ENCODE data around the gene MDP1. TPM values are rescaled to one million over a fixed set of nuclear protein-coding genes. Genes with fewer than 3 reads are reported as not detected.
"Not testable (repeated sequence)": the region's sequence is repeated elsewhere in the genome, so short reads cannot be mapped to it uniquely, and the experiment has no call there.

MDP1 gene
- total RNA-seq, 2 experiments from 2014 or later, result 13.5 to 17.0 TPM

- ChIA-PET POLR2A (interaction anchor here (0.8 to 7.8 kb wide), 27 partner anchors 9 to 194 kb away, joined by 3 to 127 read pairs (median 6); partner anchors contain the start of genes CBLN3, CHMP4A, CIDEB and DCAF11), CTCF (interaction anchor here (0.8 to 9.2 kb wide), 18 partner anchors 10 to 189 kb away, joined by 3 to 213 read pairs (median 6); partner anchors contain the start of genes CIDEB, DHRS1, LTB4R and MDP1)
- Mint-ChIP-seq H3K27ac (peak overlapping the region; percentile 87), H3K9me3 (no peaks in the 10 kb centered on the region), H3K4me1 (peaks cover 61% of the 10 kb centered on the region), H3K4me3 (peak overlapping the region; percentile 23), H3K27me3 (no peaks in the 10 kb centered on the region), H3K36me3 (ENCODE audit: low read depth) (peaks cover 13% of the 10 kb centered on the region)
- no peak for DNase-seq
Observed at GRCh38 chr14:24247422-24247821, 31.6 kb upstream of the MDP1 start.

DNA sequence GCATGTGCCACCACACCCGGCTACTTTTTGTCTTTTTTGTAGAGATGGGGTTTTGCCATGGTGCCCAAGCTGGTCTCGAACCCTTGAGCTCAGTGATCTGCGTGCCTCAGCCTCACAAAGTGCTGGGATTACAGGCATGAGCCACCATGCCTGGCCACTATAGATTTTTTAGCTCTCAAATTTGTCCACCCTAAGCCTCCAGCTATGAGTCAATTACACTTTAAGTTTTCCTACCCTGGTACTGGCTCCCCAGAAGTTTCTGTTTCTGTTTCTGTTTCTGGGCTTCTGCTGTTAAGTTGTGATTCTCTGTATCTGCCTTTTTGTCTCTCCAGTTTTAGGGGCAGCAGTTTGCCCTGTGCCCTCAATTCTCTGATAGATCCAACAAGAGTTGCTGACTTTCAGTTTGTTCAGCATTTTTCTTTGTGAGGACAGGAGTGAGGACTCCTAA is 30.9 kb upstream of the MDP1 start:
- peak overlapping the region; percentile 55 for H3K4me3 Mint-ChIP-seq
- POLR2A ChIA-PET, result interaction anchor here (0.6 to 7.8 kb wide), 32 partner anchors 8 to 256 kb away, joined by 3 to 127 read pairs (median 6); partner anchors contain the start of genes CBLN3, CHMP4A, CIDEB and DCAF11
- CTCF ChIA-PET, result interaction anchor here (0.7 to 9.2 kb wide), 21 partner anchors 10 to 189 kb away, joined by 3 to 213 read pairs (median 6); partner anchors contain the start of genes CIDEB, DHRS1, IRF9 and LTB4R

DNA sequence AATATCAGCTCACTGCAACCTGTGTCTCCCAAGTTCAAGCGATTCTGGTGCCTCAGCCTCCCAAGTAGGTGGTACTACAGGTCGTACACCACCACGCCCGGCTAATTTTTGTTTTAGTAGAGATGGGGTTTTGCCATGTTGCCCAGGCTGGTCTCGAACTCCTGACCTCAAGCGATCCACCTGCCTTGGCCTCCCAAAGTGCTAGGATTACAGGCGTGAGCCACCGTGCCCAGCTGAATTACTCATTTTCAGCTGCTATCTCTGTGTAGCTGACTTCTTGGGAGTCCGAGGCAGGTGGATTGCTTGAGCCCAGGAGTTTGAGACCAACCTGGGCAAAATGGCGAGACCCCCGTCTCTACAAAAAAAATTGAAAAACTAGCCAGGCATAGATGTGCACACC is 29.5 kb upstream of the MDP1 start:
- Mint-ChIP-seq H3K36me3 (ENCODE audit: low read depth) (peaks cover 25% of the 10 kb centered on the region), H3K4me1 (peaks cover 57% of the 10 kb centered on the region), H3K27ac (peak overlapping the region; percentile 50)
- POLR2A ChIA-PET, result interaction anchor here (0.7 to 7.8 kb wide), 9 partner anchors 10 to 190 kb away, joined by 3 to 127 read pairs (median 6); partner anchors contain the start of genes CHMP4A, CIDEB, DHRS1 and GMPR2
- not testable (repeated sequence) for DNase-seq, H3K27me3 Mint-ChIP-seq, H3K4me3 Mint-ChIP-seq, H3K9me3 Mint-ChIP-seq
- CTCF ChIA-PET, result interaction anchor here (0.9 to 9.2 kb wide), 9 partner anchors 26 to 186 kb away, joined by 3 to 213 read pairs (median 24); partner anchors contain the start of genes DHRS1, MDP1, NOP9 and RABGGTA

More for the DNA sequence above, 30.9 kb upstream of the MDP1 start:
- Mint-ChIP-seq H3K4me1 (peaks cover 61% of the 10 kb centered on the region), H3K27me3 (no peaks in the 10 kb centered on the region), H3K9me3 (no peaks in the 10 kb centered on the region), H3K27ac (peak overlapping the region; percentile 87), H3K36me3 (ENCODE audit: low read depth) (peaks cover 19% of the 10 kb centered on the region)
- peak; percentile 47 for DNase-seq

- ChIA-PET CTCF (interaction anchor here (0.7 to 9.2 kb wide), 30 partner anchors 8 to 683 kb away, joined by 3 to 213 read pairs (median 14); partner anchors contain the start of genes CHMP4A, CIDEB, DCAF11 and DHRS1), POLR2A (interaction anchor here (1.2 to 7.8 kb wide), 31 partner anchors 8 to 199 kb away, joined by 3 to 127 read pairs (median 12); partner anchors contain the start of genes CBLN3, CHMP4A, CIDEB and DCAF11)
- Mint-ChIP-seq H3K36me3 (ENCODE audit: low read depth) (peaks cover 39% of the 10 kb centered on the region), H3K27ac (peak overlapping the region; percentile 96), H3K4me1 (peaks cover 58% of the 10 kb centered on the region), H3K9me3 (no peaks in the 10 kb centered on the region), H3K4me3 (peak overlapping the region; percentile 89), H3K27me3 (no peaks in the 10 kb centered on the region)
- DNase-seq, result no peak
Observed at GRCh38 chr14:24243336-24243836, 27.5 kb upstream of the MDP1 start.

GRCh38 chr14:24241829-24242443 is 26.1 kb upstream of the MDP1 start:
- POLR2A ChIA-PET, result interaction anchor here (0.7 to 7.8 kb wide), 50 partner anchors 8 to 200 kb away, joined by 3 to 127 read pairs (median 8); partner anchors contain the start of genes CBLN3, CHMP4A, CIDEB and DCAF11
- Mint-ChIP-seq H3K36me3 (ENCODE audit: low read depth) (peaks cover 50% of the 10 kb centered on the region), H3K27me3 (no peaks in the 10 kb centered on the region), H3K9me3 (no peaks in the 10 kb centered on the region), H3K4me3 (peak overlapping the region; percentile 89), H3K27ac (peak overlapping the region; percentile 96), H3K4me1 (peaks cover 61% of the 10 kb centered on the region)
- peak; percentile 94 for DNase-seq
- CTCF ChIA-PET, result interaction anchor here (0.7 to 9.2 kb wide), 39 partner anchors 9 to 195 kb away, joined by 3 to 213 read pairs (median 11); partner anchors contain the start of genes CHMP4A, CIDEB, DCAF11 and DHRS1

- Mint-ChIP-seq H3K4me3 (peak overlapping the region; percentile 89), H3K36me3 (ENCODE audit: low read depth) (peaks cover 65% of the 10 kb centered on the region), H3K27me3 (no peaks in the 10 kb centered on the region), H3K4me1 (peaks cover 71% of the 10 kb centered on the region), H3K27ac (peak overlapping the region; percentile 56), H3K9me3 (no peaks in the 10 kb centered on the region)
- CTCF ChIA-PET, result interaction anchor here (2.8 to 4.7 kb wide), 2 partner anchors 7 to 191 kb away, joined by 18 to 56 read pairs; partner anchors contain the start of genes GMPR2 and NEDD8
- DNase-seq, result no peak
- POLR2A ChIA-PET, result interaction anchor here (2.4 to 9.7 kb wide), 10 partner anchors 11 to 191 kb away, joined by 8 to 136 read pairs (median 32); partner anchors contain the start of genes CBLN3, CHMP4A, CIDEB and DHRS1
Observed at GRCh38 chr14:24240110-24240918, 24.4 kb upstream of the MDP1 start.

DNA sequence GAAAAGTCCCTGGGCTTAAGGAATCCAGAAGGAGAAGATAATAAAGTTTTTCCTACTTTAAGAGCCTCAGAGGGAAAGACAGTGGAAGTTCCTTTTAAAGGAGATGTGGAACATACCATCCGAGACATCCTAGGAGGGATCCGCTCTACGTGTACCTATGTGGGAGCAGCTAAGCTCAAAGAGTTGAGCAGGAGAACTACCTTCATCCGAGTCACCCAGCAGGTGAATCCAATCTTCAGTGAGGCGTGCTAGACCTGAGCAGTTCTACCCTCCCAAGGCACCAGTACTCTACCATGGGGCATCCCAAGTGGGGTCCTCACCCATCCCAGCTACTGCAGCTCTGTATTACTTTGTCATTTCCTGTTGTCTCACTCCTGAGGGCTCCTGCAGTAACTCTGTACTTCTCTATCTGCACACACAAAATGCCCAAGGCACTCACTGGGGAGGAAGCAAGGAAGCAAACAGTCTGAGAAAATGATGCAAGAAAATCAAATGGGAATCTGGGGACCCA is 22.7 kb upstream of the MDP1 start:
- Mint-ChIP-seq H3K4me1 (peaks cover 79% of the 10 kb centered on the region), H3K4me3 (no peak overlapping the region), H3K27me3 (no peaks in the 10 kb centered on the region), H3K27ac (peak overlapping the region; percentile 6), H3K9me3 (no peaks in the 10 kb centered on the region), H3K36me3 (ENCODE audit: low read depth) (peaks cover 78% of the 10 kb centered on the region)
- CTCF ChIA-PET, result interaction anchor here (1.0 to 1.6 kb wide), 5 partner anchors 25 to 193 kb away, joined by 3 to 7 read pairs (median 4); partner anchors contain the start of genes CHMP4A, CIDEB and RABGGTA
- POLR2A ChIA-PET, result interaction anchor here (0.9 to 9.7 kb wide), 8 partner anchors 9 to 192 kb away, joined by 3 to 136 read pairs (median 5); partner anchors contain the start of genes CHMP4A, DHRS1, IRF9 and KHNYN
- DNase-seq, result no peak

DNA sequence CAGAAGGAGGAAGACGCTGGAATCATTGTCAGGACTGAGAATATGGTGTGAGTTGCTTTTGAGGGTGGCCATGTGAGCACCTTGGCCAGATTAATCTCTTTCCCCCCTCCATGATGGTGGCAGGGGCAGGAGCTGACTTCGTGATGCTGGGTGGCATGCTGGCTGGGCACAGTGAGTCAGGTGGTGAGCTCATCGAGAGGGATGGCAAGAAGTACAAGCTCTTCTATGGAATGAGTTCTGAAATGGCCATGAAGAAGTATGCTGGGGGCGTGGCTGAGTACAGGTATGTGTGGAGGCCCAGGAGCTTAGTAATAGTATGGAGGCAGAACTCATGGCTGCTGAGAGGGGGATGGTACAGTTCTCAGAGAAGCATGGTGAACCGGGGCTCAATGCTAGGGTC is 22.3 kb upstream of the MDP1 start:
- H3K9me3 Mint-ChIP-seq, result no peaks in the 10 kb centered on the region
- POLR2A ChIA-PET, result interaction anchor here (0.7 to 9.7 kb wide), 9 partner anchors 9 to 192 kb away, joined by 3 to 136 read pairs (median 5); partner anchors contain the start of genes CHMP4A, DHRS1, IRF9 and KHNYN
- DNase-seq, result no peak
- H3K27ac Mint-ChIP-seq, result no peak overlapping the region
- H3K27me3 Mint-ChIP-seq, result no peaks in the 10 kb centered on the region
- peaks cover 77% of the 10 kb centered on the region for H3K4me1 Mint-ChIP-seq
- no peak overlapping the region for H3K4me3 Mint-ChIP-seq
- CTCF ChIA-PET, result interaction anchor here (1.0 to 1.6 kb wide), 5 partner anchors 25 to 193 kb away, joined by 3 to 7 read pairs (median 4); partner anchors contain the start of genes CHMP4A, CIDEB and RABGGTA
- peaks cover 79% of the 10 kb centered on the region for H3K36me3 Mint-ChIP-seq (ENCODE audit: low read depth)

DNA sequence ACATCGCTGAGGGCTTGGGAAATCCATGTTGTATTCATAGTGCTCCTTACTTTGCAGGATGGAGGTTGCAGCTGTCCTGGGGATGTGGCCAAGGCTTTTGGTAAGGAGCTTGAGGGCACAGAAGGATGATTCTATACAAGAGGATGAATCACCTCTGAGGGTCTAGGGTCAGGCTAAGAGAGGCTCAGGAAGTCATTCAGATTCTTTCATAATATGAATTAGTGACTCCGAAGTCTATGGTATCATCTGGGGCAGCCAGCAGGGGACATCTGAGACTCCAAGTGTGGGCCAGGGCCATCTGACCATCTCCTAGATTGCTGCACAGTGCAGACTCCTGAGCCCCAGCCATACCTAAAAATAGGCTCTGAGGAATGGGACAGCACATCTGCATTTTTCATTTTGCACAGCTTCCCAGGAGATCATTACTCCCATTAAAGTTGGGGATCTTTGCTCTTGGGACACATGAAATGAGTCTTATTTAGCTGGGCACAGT is 21.6 kb upstream of the MDP1 start:
- H3K36me3 Mint-ChIP-seq (ENCODE audit: low read depth), result peaks cover 79% of the 10 kb centered on the region
- POLR2A ChIA-PET, result interaction anchor here (0.7 to 9.7 kb wide), 10 partner anchors 10 to 96 kb away, joined by 3 to 136 read pairs (median 4); partner anchors contain the start of genes CHMP4A, DHRS1, IRF9 and LTB4R
- DNase-seq, result no peak
- no peaks in the 10 kb centered on the region for H3K27me3 Mint-ChIP-seq
- H3K4me3 Mint-ChIP-seq, result no peak overlapping the region
- CTCF ChIA-PET, result interaction anchor here (1.0 to 1.6 kb wide), 5 partner anchors 24 to 194 kb away, joined by 3 to 7 read pairs (median 4); partner anchors contain the start of genes CHMP4A, CIDEB and RABGGTA
- peaks cover 75% of the 10 kb centered on the region for H3K4me1 Mint-ChIP-seq
- no peak overlapping the region for H3K27ac Mint-ChIP-seq
- H3K9me3 Mint-ChIP-seq, result no peaks in the 10 kb centered on the region

- peaks cover 74% of the 10 kb centered on the region for H3K36me3 Mint-ChIP-seq (ENCODE audit: low read depth)
- ChIA-PET POLR2A (interaction anchor here (1.1 to 9.7 kb wide), 4 partner anchors 23 to 96 kb away, joined by 3 to 136 read pairs (median 8); partner anchors contain the start of genes CHMP4A, IRF9 and MDP1), CTCF (no interaction called here)
- H3K27me3 Mint-ChIP-seq, result no peaks in the 10 kb centered on the region
- H3K9me3 Mint-ChIP-seq, result no peaks in the 10 kb centered on the region
- DNase-seq, result no peak
- H3K4me1 Mint-ChIP-seq, result peaks cover 75% of the 10 kb centered on the region
- no peak overlapping the region for H3K4me3 Mint-ChIP-seq
- no peak overlapping the region for H3K27ac Mint-ChIP-seq
Observed at GRCh38 chr14:24236689-24237462, 21.0 kb upstream of the MDP1 start.
